Gastroesophageal sphincter (tissue), 4 donors: Measurements from ENCODE around the gene RIMBP2. TPM values are rescaled to one million over a fixed set of nuclear protein-coding genes. Genes with fewer than 3 reads are reported as not detected.

Experiments used
- ATAC-seq: fragments of 150-250 bp; one replicate; pipeline ENCODE4 v1.9.1; 2016; ENCODE audit warnings: mild to moderate bottlenecking, moderate library complexity
- H3K27ac ChIP-seq, 4 donors: fragments of 200-600 bp; sonication (generic) in 3 of 4; 1 replicate in 3 of 4; 2 replicates in 1 of 4; pipeline ENCODE4 v1.5.1; 2016 to 2019
- H3K27me3 ChIP-seq: fragments of 200-600 bp; sonication (generic); one replicate; pipeline ENCODE4 v1.5.1; 2019
- H3K36me3 ChIP-seq, 2 donors: fragments of 200-600 bp; sonication (generic); one replicate each; pipeline ENCODE4 v1.5.1; 2019; ENCODE audit warnings: control low read depth in 1 of 2
- H3K4me1 ChIP-seq, 3 donors: fragments of 200-600 bp; sonication (generic); 1 replicate in 2 of 3; 2 replicates in 1 of 3; pipeline ENCODE4 v1.5.1; 2016 to 2019; ENCODE audit warnings: control low read depth in 2 of 3
- H3K4me3 ChIP-seq, 2 donors: fragments of 200-600 bp; sonication (generic); one replicate each; pipeline ENCODE4 v1.5.1; 2019; ENCODE audit warnings: mild to moderate bottlenecking in 1 of 2, moderate library complexity in 1 of 2
- H3K9me3 ChIP-seq, 3 donors: fragments of 200-600 bp; sonication (generic); one replicate each; pipeline ENCODE4 v1.5.1; 2017 to 2019; ENCODE audit warnings: control low read depth in 2 of 3
- EP300 ChIP-seq: sonication (generic); formaldehyde crosslinking; IDR thresholded peaks from one replicate; pipeline ENCODE4 v1.6.1; 2017; ENCODE audit warnings: antibody characterized with exemption, mild to moderate bottlenecking
- POLR2A ChIP-seq, 2 donors: fragments of 450-650 bp; IDR thresholded peaks; one replicate each; pipeline ENCODE4 v1.6.1; 2017; ENCODE audit warnings: antibody characterized with exemption in 2 of 2, mild to moderate bottlenecking in 2 of 2, moderate library complexity in 1 of 2
- POLR2AphosphoS5 ChIP-seq: sonication (generic); formaldehyde crosslinking; IDR thresholded peaks from one replicate; pipeline ENCODE4 v1.6.1; 2017; ENCODE audit warnings: antibody characterized with exemption
- WGBS, 2 donors: methylation state at CpG; one replicate each; pipeline ENCODE4 v1.1.5; 2018; ENCODE audit warnings: low coverage in 1 of 2; 5-methylcytosine and 5-hydroxymethylcytosine counted together
- total RNA-seq, 4 donors: library from RNA; depleted of rRNA; stranded (reverse); fragments of >200 nt; gene quantifications; one replicate each; pipeline ENCODE4 v1.1.0, GENCODE V29; 2016
- TF ChIP-seq, protein P1 (sequence below), 4 experiments: fragments of 200-600 bp in 2 of 4; fragments of 450-650 bp in 2 of 4; sonication (generic) in 1 of 4; IDR thresholded peaks; one replicate each; pipeline ENCODE4 v1.5.1; 2017 to 2019; ENCODE audit warnings: antibody characterized with exemption in 4 of 4, mild to moderate bottlenecking in 2 of 4, moderate library complexity in 2 of 4

RIMBP2 gene
- total RNA-seq, 4 donors from 2014 or later: 0.42 to 1.1 (median 0.60) TPM

DNA sequence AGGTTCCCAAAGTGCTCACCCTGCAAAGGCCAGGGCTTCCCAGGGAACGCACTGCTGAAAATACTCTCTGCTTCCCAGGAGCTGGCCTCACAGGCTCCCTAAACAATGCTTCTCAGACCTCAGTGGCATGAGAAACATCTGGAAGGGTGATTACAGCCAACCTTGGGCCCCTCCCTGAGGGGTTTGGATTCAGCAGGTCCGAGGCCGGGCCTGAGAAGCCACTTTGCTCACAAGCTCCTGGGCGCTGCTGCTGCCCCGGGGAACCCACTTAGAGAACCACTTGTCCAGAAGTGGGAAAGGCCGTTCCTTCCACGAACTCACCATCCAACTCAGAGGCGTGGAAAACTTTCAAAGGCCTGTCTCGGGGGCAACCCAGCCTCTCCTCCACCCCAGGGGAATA is 247.9 kb downstream of the RIMBP2 start:
- Histone ChIP-seq H3K36me3 (no peaks in the 10 kb centered on the region), H3K27me3 (peaks cover 32% of the 10 kb centered on the region), H3K4me1 (no peaks in the 10 kb centered on the region), H3K27ac (no peak overlapping the region), H3K9me3 (peaks cover 0 to 22% (median 0%) of the 10 kb centered on the region in 3 donors), H3K4me3 (no peak overlapping the region)
- no peak for ATAC-seq
- 100% methylated on average over 1 of the region's 9 CpGs; no CpG with 5 or more reads in 1 of the 2 donors for WGBS, 2 donors
- TF ChIP-seq POLR2A (IDR thresholded peaks at IDR 0.05) (no peak), EP300 (no peak), POLR2AphosphoS5 (no peak)
- TF ChIP-seq, protein P1, sequence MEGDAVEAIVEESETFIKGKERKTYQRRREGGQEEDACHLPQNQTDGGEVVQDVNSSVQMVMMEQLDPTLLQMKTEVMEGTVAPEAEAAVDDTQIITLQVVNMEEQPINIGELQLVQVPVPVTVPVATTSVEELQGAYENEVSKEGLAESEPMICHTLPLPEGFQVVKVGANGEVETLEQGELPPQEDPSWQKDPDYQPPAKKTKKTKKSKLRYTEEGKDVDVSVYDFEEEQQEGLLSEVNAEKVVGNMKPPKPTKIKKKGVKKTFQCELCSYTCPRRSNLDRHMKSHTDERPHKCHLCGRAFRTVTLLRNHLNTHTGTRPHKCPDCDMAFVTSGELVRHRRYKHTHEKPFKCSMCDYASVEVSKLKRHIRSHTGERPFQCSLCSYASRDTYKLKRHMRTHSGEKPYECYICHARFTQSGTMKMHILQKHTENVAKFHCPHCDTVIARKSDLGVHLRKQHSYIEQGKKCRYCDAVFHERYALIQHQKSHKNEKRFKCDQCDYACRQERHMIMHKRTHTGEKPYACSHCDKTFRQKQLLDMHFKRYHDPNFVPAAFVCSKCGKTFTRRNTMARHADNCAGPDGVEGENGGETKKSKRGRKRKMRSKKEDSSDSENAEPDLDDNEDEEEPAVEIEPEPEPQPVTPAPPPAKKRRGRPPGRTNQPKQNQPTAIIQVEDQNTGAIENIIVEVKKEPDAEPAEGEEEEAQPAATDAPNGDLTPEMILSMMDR (IDR thresholded peaks at IDR 0.05): no peak

DNA sequence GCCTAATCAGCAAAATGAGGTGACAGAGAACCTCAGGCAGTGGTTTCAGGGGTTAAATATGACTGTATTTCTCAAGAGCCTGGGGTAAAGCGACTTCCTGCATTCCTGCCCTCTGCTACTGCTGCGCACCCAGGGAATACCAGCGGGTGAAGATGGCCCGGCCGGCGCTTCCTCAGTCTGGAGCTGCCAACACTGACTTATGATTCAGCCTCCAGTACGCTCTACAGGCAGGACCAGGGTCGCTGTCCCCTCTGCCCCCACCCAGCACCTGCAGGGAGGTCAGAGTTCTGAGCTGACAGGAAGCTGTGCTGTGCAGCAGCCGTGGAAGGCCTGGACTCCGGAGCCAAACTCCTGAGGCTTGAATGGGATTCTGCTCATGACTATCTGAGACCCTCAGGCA is 250.5 kb downstream of the RIMBP2 start:
- H3K27me3 ChIP-seq: peaks cover 32% of the 10 kb centered on the region
- no peak for TF ChIP-seq POLR2AphosphoS5
- no peak for TF ChIP-seq POLR2A (IDR thresholded peaks at IDR 0.05)
- TF ChIP-seq, protein P1 (IDR thresholded peaks at IDR 0.05): no peak
- TF ChIP-seq EP300: no peak
- H3K27ac ChIP-seq: no peak overlapping the region
- no peaks in the 10 kb centered on the region for H3K36me3 ChIP-seq
- H3K4me1 ChIP-seq: no peaks in the 10 kb centered on the region
- no peak overlapping the region for H3K4me3 ChIP-seq
- no peak for ATAC-seq
- no CpG with 5 or more reads among the region's 10 CpGs for WGBS, 2 donors
- H3K9me3 ChIP-seq: peaks cover 0 to 22% (median 0%) of the 10 kb centered on the region in 3 donors

DNA sequence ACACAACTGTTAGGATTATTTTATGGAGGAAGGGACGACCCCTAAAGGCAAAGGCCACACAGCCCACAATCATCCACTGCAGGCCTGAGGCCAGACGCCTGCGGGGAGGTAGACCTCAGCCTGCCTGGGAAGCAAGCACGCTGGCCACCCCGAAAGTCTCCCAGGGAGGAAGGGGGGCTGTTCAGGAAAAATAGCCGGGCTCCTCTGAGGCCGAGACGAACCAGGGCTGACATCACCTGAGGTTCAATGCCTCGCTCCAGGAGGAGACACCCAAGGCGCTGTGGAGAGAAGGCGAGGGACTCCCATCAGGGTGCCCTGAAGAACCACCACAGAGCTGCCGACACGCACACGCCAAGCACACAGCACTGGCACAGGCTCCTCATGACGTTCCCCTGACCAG is 251.1 kb downstream of the RIMBP2 start:
- Histone ChIP-seq H3K36me3 (no peaks in the 10 kb centered on the region), H3K4me3 (no peak overlapping the region), H3K9me3 (peaks cover 0 to 22% (median 0%) of the 10 kb centered on the region in 3 donors), H3K27ac (no peak overlapping the region), H3K4me1 (no peaks in the 10 kb centered on the region), H3K27me3 (peaks cover 31% of the 10 kb centered on the region)
- no peak for ATAC-seq
- 80 to 100% methylated on average over 1 to 6 of the region's 15 CpGs for WGBS, 2 donors
- TF ChIP-seq EP300: no peak
- TF ChIP-seq, protein P1 (IDR thresholded peaks at IDR 0.05): no peak
- TF ChIP-seq POLR2AphosphoS5: no peak
- no peak for TF ChIP-seq POLR2A (IDR thresholded peaks at IDR 0.05)

DNA sequence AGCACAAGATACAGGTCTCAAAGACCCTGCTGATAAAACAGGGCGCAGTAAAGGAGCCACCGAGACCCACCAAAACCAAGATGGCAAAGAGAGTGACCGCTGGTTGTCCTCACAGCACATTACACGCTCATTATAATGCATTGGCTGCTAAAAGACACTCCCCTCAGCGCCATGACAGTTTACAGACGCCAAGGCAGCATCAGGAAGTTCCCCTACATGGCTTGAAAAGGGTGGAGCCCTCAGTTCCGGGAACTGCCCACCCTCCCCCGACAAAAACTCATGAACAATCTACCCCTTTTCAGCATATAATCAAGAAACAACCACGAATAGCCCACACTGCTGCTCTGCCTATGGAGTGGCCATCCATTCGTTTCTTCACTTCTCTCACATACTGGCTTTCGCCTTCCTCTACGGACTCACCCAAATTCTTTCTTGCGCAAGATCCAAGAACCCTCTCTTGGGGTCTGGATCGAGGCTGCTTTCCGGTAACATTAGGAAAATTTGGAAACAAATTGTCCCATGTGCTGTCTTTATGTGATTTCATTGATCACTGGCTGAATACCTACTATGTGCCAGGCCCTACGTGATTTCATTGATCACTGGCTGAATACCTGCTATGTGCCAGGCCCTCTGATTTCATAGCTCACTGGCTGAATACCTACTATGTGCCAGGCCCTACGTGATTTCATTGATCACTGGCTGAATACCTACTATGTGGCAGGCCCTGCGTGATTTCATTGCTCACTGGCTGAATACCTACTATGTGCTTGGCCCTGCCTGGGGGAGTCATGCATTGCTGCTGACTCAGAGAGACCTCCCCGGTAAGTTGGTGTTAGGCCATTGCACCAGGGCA is 252.1 kb downstream of the RIMBP2 start:
- Histone ChIP-seq H3K27me3 (peaks cover 27% of the 10 kb centered on the region), H3K4me1 (no peaks in the 10 kb centered on the region), H3K9me3 (peaks cover 0 to 20% (median 0%) of the 10 kb centered on the region in 3 donors), H3K4me3 (no peak overlapping the region), H3K36me3 (no peaks in the 10 kb centered on the region), H3K27ac (no peak overlapping the region)
- 63 to 70% methylated on average over 12 to 18 of the region's 19 CpGs for WGBS, 2 donors
- no peak for TF ChIP-seq EP300
- TF ChIP-seq, protein P1 (IDR thresholded peaks at IDR 0.05): no peak
- TF ChIP-seq POLR2AphosphoS5: no peak
- no peak for TF ChIP-seq POLR2A (IDR thresholded peaks at IDR 0.05)
- no peak for ATAC-seq

DNA sequence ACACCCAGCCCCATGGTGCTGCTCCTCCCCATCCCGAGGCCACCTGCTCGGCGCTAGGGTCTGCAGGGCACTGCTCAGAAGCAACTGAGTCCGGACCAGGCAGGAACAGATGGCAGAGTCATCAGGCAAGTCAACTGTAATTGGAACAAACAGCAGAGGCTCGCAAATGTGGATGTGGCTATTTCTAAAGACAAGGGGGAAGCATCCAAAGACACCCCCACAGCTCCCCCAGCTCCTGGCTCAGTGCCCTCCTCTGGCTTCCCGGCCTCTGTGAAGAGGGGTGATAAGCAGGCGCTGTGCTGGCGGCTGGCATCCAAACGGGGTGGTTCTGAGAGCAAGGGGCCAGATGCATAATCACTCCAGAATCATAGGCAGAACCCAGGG is 252.8 kb downstream of the RIMBP2 start:
- no peak overlapping the region for H3K27ac ChIP-seq
- H3K4me1 ChIP-seq: no peaks in the 10 kb centered on the region
- no peaks in the 10 kb centered on the region for H3K36me3 ChIP-seq
- 58% methylated on average over 2 of the region's 9 CpGs; no CpG with 5 or more reads in 1 of the 2 donors for WGBS, 2 donors
- H3K9me3 ChIP-seq: peaks cover 0 to 12% (median 0%) of the 10 kb centered on the region in 3 donors
- peaks cover 31% of the 10 kb centered on the region for H3K27me3 ChIP-seq
- ATAC-seq: no peak
- H3K4me3 ChIP-seq: no peak overlapping the region
- no peak for TF ChIP-seq POLR2AphosphoS5
